GM19035 (cell line): ENCODE measurements around the gene MROH8.

ENCODE experiments used
- ATAC-seq: cut with Tn5 transposase; IDR thresholded peaks from one replicate; pipeline ENCODE4 v1.9.1; 2021; ENCODE audit not compliant: unreplicated experiment

The MROH8 gene

DNA sequence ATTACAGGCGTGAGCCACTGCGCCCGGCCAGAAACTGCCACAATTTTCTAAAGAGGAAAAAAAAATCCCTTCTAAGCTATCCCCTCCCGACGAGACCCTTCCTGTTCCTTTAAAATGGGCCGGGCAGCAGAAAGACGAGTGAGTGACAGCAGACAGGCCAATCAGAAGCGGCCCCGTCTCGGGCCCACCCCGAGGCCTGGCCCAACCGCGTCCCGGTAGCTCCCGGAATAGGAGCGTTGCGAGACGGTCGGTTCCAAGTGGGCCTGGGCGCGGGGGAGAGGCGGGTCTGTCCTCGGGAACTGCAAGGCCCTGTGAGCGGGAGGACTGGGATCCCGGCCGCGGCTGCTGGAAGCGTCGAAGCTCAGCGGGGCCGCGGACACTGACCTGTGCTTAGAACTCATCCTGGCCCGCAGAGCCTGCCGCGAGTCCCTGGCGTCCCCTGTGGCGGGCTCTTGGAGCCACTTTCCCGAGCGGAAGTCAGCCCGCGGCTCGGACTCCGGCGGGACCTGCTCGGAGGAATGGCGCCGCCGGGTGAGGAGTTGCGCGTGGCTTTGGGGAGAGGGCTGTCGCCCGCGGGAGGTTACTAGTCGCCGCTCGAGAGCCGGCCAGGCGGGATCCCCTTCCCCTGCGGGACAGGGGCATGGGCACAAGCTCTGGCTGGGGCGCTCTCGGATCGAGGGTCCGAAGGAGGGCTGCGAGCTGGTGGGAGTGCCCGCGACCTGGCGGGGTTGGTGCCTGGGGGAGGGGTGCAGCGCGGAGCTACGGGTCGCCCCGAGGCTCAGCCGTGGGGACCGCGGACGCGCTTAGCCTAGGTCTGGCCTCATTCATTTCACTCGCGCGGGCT is at the start of gene MROH8, which contains the start of gene RPN2:
TSS of gene MROH8 (minus strand) at position 710 of the 844 bp plus-strand sequence.
TSS of gene RPN2 (plus strand) at position 492 of the 844 bp plus-strand sequence. CDS start at position 519, 27 bp downstream.
- peak; percentile 91 for ATAC-seq

DNA sequence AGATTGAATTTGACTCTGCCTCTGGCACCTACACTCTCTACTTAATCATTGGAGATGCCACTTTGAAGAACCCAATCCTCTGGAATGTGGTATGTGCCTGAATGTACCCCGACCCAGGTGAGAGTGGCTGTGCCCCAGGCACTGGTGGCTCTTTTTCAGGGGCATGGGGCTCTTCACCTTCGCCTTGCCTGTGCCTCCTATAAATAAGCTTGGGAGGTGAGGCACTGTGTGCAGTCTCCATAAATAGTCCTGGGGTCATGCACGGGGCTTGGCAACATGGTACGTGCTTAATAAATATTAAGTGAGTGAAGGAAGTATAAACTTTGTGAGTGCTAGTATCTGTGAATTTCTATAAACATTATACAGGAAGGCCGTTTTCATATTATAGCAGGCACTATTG is 49.3 kb upstream of the MROH8 start:
- ATAC-seq, result no peak

DNA sequence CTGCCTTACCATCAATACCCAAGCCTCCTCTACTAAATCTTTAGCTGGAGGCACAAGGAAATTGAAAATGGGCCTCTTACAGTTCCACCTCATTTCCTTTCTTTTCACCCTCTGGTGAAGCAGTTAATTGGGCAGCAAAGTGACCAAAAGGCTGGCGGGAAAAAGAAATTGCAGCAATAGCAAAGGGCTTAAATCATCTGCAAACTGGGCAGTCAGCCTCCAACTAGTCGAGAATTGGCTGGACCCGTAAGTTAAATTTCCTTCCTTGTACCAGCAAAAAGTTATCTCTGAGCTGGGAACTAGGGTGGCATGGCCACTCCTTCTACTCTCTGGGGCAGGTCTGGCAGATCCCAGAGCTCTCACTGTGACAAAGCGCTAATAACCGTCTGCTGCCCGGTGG is 48.7 kb upstream of the MROH8 start:
- ATAC-seq, result no peak

DNA sequence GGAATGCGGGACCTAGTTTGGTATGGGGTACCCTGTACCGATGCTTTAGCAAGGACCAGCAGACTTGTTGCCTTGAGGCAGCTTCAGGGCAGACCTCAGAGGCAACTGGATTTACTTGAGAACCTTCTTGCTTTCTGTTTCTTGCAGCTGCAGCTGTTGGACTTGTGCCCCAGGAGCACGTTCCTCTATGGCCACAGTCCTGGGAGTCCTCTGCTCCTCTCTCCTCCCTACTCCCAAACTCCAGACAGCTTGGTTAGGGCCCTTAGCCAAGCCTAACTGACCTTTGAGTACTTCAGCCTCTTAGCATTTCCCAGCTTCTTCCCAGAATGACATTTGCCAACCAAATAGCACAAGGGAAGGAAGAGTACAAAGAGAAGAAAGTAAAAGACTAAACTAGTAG is 47.5 kb upstream of the MROH8 start:
- ATAC-seq, result no peak

DNA sequence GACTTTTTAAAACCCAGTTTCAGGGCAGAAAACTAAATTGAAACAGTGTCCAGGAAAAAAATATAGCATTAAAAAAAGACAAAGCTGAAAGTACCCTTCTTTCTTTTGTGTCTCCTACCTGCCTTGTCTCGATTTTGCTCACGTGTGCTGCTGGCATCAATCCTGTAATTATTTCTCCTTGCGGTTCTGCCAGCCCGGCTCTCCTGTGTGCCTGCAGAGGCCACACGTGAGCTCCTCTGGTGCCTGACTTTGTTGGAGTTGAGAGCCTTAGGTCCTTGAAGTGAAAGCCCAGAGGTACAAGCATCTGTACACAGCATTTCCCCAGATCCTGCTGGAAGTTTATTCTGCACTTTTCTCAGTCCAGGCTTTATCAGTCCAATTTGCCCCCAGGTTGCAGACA is 45.8 kb upstream of the MROH8 start:
- no peak for ATAC-seq

DNA sequence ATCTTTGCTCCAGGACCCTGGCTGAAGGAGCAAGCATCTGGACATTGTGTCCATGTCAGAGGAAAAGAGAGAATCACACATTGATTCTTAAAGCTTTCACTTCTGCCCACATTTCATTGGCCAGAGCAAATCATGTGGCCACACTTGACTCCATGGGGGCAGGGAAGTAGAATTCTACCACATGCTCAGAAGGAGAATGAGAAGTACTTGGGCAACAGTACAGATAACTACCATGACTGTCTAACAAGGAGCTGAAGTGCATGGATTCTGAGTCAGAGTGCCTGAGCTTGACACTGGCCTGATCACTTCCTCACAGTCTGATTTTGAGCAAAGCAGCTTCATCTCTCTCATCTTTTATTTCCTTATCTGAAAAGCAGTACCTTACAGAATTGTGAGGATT is 43.7 kb upstream of the MROH8 start:
- ATAC-seq, result no peak

DNA sequence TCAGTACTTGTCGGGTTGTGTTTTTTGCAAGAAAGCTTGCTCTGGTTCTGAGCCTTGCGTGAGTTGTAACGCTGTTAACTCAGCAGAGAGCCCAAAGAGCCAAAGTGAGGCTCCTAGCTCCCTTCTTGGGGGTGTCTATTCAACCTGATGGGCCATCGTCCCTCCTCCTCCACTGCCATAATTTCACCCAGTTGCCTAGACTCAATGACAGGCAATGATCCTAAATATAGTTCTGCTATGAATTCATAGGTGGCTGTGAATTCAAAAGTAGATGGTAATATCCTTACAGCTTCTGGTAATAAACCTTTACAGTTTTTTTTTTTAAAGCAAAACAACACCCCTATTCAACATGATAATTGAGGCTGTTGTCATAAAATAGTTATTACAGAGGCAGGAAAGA is 42.7 kb upstream of the MROH8 start:
- no peak for ATAC-seq

DNA sequence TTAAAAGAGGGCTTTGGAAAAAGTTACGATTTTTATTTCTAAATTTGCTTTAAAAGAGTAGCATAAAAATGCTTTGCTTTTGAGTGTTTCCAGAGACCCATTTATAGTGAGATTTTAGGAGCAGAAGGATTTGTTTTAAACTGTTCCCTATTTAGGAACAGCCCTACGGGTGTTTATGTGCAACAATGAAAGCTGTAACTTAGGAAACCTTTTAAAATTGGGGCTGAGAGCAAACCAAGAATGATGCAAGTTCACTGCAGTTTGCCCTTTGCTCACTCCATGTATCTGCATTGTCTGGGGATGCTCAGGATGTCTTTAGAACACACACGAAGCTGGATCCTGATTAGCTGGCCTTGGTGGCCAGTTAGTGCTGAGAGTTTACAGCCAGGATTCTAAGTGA is 41.4 kb upstream of the MROH8 start:
- ATAC-seq, result no peak

DNA sequence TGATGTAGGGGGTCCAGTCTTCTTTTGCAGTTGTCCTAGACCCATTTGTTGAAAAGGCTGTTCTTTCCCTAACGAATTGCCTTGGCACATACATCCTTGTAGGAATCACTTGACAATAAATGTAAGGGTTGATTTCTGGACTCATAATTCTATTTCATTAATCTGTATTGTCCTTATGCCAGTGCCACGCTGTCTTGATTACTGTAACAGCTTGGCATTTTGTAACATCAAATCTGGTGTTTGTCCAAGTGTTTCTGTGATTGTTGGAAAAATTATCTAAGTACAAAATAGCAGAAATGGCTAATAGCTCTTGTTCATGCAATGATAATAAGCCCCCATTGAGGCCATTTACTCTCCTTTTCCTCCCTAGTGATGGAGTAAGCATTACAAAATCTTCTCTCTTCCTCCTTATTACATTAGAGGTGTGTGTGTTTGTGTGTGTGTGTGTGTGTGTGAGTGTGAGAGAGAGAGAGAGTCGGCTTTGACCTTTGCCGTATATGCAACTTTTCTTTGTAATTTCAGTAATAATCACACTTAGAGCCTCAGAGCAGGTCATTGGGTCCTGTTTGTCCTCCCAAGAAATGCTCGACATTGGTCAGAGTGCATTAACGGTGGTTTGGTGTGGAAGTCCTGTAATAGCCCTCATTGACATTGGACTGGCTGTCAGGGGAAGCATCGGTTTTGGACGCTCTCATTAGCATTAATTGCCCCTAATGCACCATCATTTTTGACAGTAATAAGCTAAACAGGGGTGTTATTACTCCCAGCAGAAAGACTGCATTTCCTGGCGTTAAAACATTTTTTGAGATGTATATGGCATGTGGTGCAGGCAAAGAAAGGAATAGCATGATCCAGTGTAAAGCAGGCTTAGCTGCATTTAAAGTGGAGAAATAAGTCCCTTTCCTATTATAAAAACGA is 40.7 kb upstream of the MROH8 start:
- no peak for ATAC-seq

DNA sequence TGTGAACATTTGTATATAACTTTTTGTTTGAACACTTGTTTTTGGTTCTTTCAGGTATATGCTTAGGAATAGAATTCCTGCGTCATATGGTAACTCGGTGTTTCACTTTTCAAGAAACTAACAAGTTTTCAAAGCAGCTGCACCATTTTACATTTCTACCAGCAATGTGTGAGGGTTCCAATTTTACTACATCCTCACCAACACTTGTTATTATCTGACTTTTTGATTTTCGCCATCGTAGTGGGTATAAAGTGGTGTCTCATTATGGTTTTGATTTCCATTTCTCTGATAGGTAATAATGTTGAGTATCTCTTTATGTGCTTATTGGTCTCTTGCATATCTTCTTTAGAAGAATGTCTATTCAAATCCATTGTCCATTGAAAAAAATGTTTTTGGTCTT is 39.6 kb upstream of the MROH8 start:
- no peak for ATAC-seq

DNA sequence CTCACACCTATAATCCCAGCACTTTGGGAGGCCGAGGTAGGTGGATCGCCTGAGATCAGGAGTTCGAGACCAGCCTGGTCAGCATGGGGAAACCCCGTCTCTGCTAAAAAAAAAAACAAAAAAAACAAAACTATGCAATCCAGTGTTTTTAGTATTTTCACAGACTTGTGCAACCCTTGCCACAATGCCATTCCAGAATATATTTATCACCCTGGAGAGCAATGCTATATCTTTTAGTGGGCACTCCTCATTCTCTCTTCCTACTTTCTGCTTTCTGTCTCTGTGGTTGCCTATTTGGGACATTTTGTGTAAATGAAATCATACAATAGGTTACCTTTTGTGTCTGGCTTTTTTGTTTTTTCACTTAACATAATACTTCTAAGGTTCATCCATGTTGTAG is 39.1 kb upstream of the MROH8 start:
- ATAC-seq, result no peak

DNA sequence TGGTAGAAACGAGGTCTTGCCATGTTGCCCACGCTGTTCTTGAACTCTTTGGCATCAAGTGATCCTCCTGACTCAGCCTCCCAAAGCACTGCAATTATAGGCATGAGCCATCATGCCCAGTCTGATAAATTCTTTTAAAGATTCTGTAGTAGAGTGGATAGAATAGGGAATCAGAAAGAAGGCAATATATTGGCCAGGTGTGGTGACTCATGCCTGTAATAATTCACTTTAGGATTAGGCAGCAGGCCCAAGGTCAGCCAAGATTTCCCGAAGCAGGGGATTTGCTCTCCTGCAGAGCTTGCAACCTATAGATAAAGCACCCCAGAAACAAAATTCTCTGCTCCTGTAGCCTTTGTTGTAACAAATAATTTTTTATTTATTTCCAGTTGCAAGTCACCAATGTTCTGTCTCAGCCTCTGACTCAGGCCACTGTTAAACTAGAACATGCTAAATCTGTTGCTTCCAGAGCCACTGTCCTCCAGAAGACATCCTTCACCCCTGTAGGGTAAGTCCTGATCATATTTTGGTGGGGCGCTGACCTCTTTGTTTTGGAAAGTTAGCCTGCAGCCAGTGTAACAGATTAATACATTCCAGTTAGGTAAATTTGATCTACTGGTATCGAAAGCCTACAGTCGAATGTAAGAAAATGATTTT is 30.4 kb upstream of the MROH8 start:
- no peak for ATAC-seq

DNA sequence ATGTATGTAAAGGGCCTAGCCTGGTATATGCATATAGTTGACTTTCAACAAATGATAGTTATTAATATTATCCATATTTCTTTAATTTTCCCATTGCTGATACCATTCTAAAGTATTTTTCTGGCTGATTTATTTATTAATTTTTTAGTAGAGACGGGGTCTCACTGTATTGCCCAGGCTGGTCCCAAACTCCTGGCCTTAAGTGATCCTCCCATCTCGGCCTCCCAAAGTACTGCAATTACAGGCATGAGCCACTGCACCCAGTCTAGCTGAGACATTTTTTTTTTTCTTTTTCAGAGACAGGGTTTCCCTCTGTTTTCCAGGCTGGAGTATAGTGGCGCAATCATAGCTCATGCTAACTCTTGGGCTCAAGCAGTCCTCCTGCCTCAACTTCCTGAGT is 29.8 kb upstream of the MROH8 start:
- ATAC-seq, result no peak

DNA sequence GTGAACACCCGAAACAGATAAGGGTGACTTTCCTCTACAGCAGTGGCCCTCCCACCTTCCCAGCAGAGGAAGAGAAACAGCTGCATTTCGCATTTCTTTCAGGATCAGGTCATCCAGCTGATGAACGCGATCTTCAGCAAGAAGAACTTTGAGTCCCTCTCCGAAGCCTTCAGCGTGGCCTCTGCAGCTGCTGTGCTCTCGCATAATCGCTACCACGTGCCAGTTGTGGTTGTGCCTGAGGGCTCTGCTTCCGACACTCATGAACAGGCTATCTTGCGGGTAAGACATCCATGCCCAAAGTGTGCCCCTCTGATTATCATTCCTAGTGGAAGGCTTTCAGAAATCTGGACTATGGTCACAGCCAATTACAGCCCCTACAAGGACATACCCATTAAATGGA is 27.8 kb upstream of the MROH8 start:
- no peak for ATAC-seq

DNA sequence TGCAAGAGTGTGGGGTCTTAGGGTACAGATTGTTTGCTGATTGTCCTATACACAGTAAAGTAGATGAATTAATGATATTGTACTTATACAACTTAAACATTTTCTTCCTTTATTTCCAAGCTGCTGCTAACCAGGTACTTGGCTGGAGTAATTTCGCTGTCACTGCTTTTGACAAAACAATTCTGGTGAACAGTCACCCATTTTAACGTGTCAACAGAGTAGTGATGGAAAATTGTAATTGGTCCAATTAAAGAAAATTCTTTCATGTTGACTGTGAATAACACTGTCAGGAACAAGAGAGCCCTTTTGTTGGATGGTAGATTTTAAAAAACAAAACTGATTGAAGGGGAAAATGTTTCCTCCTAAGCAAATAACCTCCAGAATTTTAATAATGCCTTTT is 26.4 kb upstream of the MROH8 start:
- no peak for ATAC-seq

DNA sequence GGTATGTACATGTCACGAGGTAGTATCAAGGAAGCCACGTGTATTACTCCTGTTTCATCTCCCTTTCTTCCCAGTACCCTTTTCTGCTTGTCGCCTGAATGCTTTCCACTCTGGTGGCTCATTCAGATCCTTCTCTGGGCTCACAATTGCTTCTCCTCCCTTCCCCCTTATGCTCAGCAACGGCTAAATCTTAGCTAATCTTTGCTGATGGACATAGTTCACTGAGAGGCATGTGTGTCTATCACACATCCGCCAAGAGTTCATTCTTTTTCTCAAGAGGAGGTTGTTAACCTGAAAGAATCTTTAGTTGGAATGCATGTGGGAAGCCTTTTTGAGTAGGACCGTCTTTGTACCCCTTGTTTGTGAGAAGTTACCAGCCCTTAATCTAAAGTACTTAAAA is 25.8 kb upstream of the MROH8 start:
- no peak for ATAC-seq

DNA sequence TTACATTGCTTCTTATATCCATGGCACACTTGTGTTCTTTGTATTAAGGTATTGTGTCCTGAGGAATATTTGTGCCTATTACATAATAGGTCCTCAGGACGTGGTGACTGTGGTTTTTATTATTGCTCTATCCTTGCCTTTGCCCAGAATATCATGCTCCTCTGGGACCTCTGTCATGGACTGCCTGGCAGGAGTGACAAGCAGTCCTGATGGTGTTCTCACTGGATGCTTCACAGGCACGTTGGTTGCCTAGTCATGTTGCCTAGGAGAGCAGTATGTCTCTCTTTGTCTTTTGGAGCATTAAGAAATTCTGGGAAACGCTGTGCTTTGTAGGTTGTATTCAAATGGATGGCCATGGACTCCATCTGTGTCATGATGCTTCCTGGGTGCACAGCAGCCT is 24.7 kb upstream of the MROH8 start:
- ATAC-seq, result no peak

DNA sequence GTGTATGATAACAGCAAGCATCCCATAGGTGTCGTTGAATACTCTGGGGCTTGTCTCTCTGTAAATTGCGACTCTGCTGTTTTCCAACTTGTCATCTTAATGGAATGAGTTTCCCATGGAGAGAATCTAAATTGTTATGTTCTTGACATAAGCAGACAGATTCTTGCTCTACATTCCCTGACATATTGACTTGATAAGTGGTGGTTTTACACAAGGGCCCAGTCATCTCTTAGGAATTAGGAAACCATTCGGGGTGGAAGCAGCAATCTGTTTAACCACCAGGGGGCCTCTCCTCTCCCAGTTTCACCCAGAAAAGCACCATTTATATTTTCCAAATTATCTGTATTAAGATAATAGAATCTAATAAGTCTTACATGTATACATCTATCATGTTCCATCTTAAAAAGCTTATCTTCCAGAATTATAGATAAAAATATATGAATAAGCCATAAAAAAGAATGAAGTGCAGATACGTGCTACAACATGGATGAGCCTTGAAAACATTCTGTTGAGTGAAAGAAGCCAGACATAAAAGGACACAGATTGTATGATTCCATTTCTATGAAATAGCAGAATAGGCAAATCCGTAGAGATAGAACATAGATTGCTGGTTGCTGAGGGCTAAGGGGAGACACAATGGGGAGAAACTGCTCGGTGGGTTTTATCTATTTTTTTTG is 23.1 kb upstream of the MROH8 start:
- no peak for ATAC-seq

DNA sequence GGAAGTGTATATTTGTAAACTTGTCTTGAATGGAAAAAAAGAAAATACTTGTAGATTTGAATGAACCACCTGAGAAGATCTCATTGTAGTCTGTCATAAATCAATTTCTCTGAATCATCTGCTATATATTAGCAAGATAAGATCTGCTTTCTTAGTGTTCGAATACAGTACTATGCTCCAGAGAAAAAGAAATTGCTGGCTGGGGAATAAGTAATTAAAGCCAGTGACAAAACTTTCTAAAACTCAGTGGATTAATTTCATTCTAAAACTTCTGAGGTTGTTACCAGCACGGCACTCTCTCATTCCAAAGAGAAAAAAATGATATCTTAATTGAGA is 22.4 kb upstream of the MROH8 start:
- ATAC-seq, result no peak

DNA sequence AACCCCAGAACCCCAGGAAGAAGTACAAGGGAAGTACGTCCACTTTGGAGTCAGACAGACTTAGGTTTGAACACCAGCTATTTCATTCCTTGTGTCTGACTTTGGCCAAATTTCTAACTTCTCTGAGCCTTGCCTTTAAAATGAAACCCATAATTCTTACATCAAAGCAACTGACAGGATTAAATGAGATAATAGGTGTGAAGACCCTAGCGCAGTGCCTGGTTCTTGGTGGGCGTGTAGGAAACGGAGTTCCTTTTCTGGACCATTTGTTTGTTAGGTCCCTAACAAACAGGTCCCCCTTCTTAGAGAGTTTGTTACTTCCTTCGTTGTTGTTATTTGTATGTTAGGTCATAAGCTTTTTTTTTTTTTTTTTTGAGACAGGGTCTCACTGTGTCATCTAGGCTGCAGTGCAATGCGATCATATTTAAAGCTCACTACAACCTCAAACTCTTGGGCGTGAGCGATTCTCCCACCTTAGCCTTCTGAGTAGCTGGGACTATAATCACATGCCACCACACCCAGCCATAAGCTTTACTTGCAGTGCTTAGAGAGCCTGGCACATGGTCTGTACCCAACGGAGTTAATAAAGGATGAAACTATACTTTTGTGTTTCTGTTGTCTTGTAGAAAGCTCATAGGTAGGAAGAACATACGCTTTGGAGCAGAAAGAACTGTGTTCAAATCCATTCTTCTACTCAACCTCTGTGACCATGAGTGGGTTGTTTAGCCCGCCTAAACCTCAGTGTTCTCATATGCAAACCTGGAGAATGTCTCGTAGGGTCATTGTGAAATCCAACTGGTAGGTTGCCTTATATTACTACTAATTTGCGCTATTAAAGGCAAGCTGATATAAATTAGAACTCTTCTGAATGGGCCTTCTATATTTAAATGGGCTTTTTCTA is 21.8 kb upstream of the MROH8 start:
- no peak for ATAC-seq
